Calu3 (cell line): ENCODE measurements around the gene DCST2. TPM values are rescaled to one million over a fixed set of nuclear protein-coding genes. Genes with fewer than 3 reads are reported as not detected.

Experiments
- BruUV-seq: library from RNA; stranded (reverse); fragments of 400-500 nt; replicated peaks from 2 replicates; lab custom pipeline; 2021; lab: Mats Ljungman, UMichigan
- CTCF ChIA-PET: fragments of 300-600 bp; sonication (Branson Sonifier 250); formaldehyde crosslinking; loops from one replicate; lab custom pipeline; 2022; ENCODE audit warnings: antibody characterized with exemption; lab: Charles Lee
- DNase-seq: peaks from one replicate; pipeline ENCODE4 v3.0.0; 2022
- H3K27ac Mint-ChIP-seq: one replicate; pipeline ENCODE4 v1.8.0; 2022; ENCODE audit warnings: mixed read lengths; ENCODE audit not compliant: unreplicated experiment
- H3K27me3 Mint-ChIP-seq: one replicate; pipeline ENCODE4 v1.8.0; 2022; ENCODE audit warnings: mixed read lengths; ENCODE audit not compliant: unreplicated experiment
- H3K36me3 Mint-ChIP-seq: one replicate; pipeline ENCODE4 v1.8.0; 2022; ENCODE audit warnings: mild to moderate bottlenecking, moderate library complexity, mixed read lengths; ENCODE audit not compliant: insufficient read depth, unreplicated experiment
- H3K4me1 Mint-ChIP-seq: one replicate; pipeline ENCODE4 v1.8.0; 2022; ENCODE audit warnings: mild to moderate bottlenecking, low read depth, mixed read lengths; ENCODE audit not compliant: unreplicated experiment
- H3K4me3 Mint-ChIP-seq: one replicate; pipeline ENCODE4 v1.8.0; 2022; ENCODE audit warnings: mild to moderate bottlenecking, low read depth, moderate library complexity, mixed read lengths; ENCODE audit not compliant: unreplicated experiment
- H3K9me3 Mint-ChIP-seq: one replicate; pipeline ENCODE4 v1.8.0; 2022; ENCODE audit warnings: low read depth, mixed read lengths; ENCODE audit not compliant: unreplicated experiment
- CTCF ChIP-seq: fragments of 200-600 bp; IDR thresholded peaks from one replicate; pipeline ENCODE4 v1.8.0; 2022; ENCODE audit warnings: antibody characterized with exemption; ENCODE audit not compliant: unreplicated experiment
- intact Hi-C: fragments of 100-400 bp; cut with micrococcal nuclease; formaldehyde crosslinking; loops from one replicate; pipeline ENCODE4 v1.10.0; 2022; ENCODE audit not compliant: unreplicated experiment
- total RNA-seq: library from RNA; stranded (reverse); gene quantifications from 2 replicates; pipeline ENCODE4 v1.2.3, GENCODE V29; 2022

Gene DCST2
- total RNA-seq, 1 experiment from 2014 or later: 1.4 TPM

GRCh38 chr1:155068599-155068998, 35.0 kb upstream of the DCST2 start:
- intact Hi-C loops: loop anchor here (10.0 kb wide), 2 partner anchors 304 to 394 kb away; no protein-coding TSS in a partner anchor
- TF ChIP-seq CTCF: no peak
- H3K27ac Mint-ChIP-seq: no peak overlapping the region
- no TSS peak for BruUV-seq
- no peak for DNase-seq
- peaks cover 31% of the 10 kb centered on the region for H3K4me1 Mint-ChIP-seq
- no peaks in the 10 kb centered on the region for H3K9me3 Mint-ChIP-seq
- H3K27me3 Mint-ChIP-seq: peaks cover 27% of the 10 kb centered on the region
- peaks cover 52% of the 10 kb centered on the region for H3K36me3 Mint-ChIP-seq
- CTCF ChIA-PET: interaction anchor here (0.6 to 1.2 kb wide), 3 partner anchors 9 to 79 kb away, joined by 3 to 4 read pairs (median 4); no protein-coding TSS in a partner anchor
- no peak overlapping the region for H3K4me3 Mint-ChIP-seq

GRCh38 chr1:155066777-155067176, 33.2 kb upstream of the DCST2 start:
- TF ChIP-seq CTCF: no peak
- Mint-ChIP-seq H3K4me1 (peaks cover 38% of the 10 kb centered on the region), H3K36me3 (peaks cover 67% of the 10 kb centered on the region), H3K9me3 (no peaks in the 10 kb centered on the region), H3K4me3 (no peak overlapping the region), H3K27me3 (peaks cover 9% of the 10 kb centered on the region), H3K27ac (no peak overlapping the region)
- no peak for DNase-seq
- CTCF ChIA-PET: no interaction called here
- intact Hi-C loops: loop anchor here (10.0 kb wide), 2 partner anchors 302 to 392 kb away; no protein-coding TSS in a partner anchor
- BruUV-seq: no TSS peak

- H3K27ac Mint-ChIP-seq: peak overlapping the region; percentile 71
- no peak for TF ChIP-seq CTCF
- CTCF ChIA-PET: interaction anchor here (0.9 to 3.0 kb wide), 3 partner anchors 11 to 108 kb away, joined by 3 to 28 read pairs (median 5); partner anchors contain the start of gene KRTCAP2
- H3K27me3 Mint-ChIP-seq: no peaks in the 10 kb centered on the region
- intact Hi-C loops: loop anchor here (5.0 to 10.0 kb wide), 3 partner anchors 93 to 390 kb away; partner anchors contain the start of genes CKS1B and SHC1
- no peaks in the 10 kb centered on the region for H3K9me3 Mint-ChIP-seq
- TSS peak; percentile 77 for BruUV-seq
- H3K4me1 Mint-ChIP-seq: peaks cover 31% of the 10 kb centered on the region
- DNase-seq: no peak
- H3K4me3 Mint-ChIP-seq: peak overlapping the region; percentile 76
- H3K36me3 Mint-ChIP-seq: peaks cover 57% of the 10 kb centered on the region
These were observed 31.4 kb upstream of the DCST2 start for GRCh38 chr1:155064832-155065429.

- CTCF ChIA-PET: interaction anchor here (0.8 to 3.0 kb wide), 5 partner anchors 12 to 109 kb away, joined by 3 to 28 read pairs (median 3); partner anchors contain the start of genes ADAM15 and KRTCAP2
- Mint-ChIP-seq H3K9me3 (no peaks in the 10 kb centered on the region), H3K27ac (peak overlapping the region; percentile 71), H3K27me3 (no peaks in the 10 kb centered on the region), H3K4me3 (peak overlapping the region; percentile 76), H3K36me3 (peaks cover 55% of the 10 kb centered on the region), H3K4me1 (peaks cover 30% of the 10 kb centered on the region)
- no peak for TF ChIP-seq CTCF
- BruUV-seq: no TSS peak
- intact Hi-C loops: loop anchor here (5.0 to 10.0 kb wide), 3 partner anchors 92 to 389 kb away; partner anchors contain the start of genes CKS1B and SHC1
- no peak for DNase-seq
These were observed 30.7 kb upstream of the DCST2 start for GRCh38 chr1:155064111-155064831.
